GM18519 (cell line): ENCODE measurements around the gene RNF145.
"Not testable (repeated sequence)": the region's sequence is repeated elsewhere in the genome, so short reads cannot be mapped to it uniquely, and the experiment has no call there.

Experiments used
- ATAC-seq: cut with Tn5 transposase; IDR thresholded peaks from one replicate; pipeline ENCODE4 v1.9.1; 2021; ENCODE audit warnings: mild to moderate bottlenecking, moderate library complexity; ENCODE audit not compliant: unreplicated experiment, low FRiP score

The RNF145 gene

DNA sequence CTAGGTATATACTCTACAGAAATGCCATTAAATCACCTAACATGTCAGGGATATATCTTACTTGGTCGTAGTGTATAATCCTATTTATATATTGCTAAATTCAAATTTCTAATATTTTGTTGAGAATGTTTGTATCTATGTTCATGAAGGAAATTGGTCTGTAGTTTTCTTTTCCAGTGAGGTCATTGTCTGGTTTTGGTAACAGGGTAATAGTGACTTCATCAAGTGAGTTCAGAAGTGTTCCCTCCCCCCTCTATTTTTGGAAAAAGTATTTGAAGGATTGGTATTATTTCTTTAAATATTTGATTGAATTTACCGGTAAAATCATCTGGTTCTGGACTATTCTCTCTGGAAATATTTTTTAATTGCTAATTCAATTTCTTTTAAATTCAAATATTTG lies 86.2 kb downstream of the RNF145 start:
- no peak for ATAC-seq

DNA sequence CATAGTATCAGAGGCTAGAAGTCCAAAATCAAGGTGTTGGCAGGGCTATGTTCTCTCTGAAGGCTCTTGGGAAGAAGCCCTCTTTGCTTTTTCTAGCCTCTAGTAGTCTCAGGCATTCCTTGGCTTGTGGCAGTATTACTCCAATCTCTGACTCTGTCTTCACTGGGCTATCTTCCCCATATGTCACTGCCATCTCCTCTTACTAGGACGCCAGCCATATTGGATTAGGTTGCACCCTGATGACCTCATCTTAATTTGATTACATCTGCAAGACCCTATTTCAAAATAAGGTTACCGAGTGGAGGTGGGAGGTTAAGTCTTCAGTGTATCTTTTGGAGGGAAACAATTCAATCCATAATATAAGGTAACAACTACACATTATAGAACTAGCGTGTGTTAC lies 88.3 kb downstream of the RNF145 start:
- no peak for ATAC-seq

- no peak for ATAC-seq
These were observed 88.9 kb downstream of the RNF145 start for GRCh38 chr5:159120446-159120845.

GRCh38 chr5:159119842-159120241 lies 89.5 kb downstream of the RNF145 start:
- not testable (repeated sequence) for ATAC-seq

GRCh38 chr5:159118958-159119659 lies 90.2 kb downstream of the RNF145 start:
- ATAC-seq = not testable (repeated sequence)

DNA sequence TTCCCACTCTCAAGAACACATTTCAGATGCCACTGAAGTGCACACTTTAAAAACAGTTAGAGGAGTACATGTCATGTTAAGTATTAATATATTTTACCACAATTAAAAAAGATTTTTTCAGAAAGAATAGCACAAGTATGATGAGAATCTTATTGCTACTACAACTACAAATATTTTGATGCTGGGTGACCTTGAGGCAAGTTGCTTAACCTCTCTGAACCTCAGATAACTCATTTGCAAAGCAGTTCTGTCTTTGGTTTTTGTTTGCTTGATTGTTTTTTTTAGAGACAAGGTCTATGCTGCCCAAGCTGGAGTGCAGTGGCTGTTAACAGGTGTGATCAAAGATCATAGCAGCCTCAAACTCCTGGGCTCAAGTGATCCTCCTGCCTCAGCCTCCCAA lies 95.9 kb downstream of the RNF145 start:
- no peak for ATAC-seq

GRCh38 chr5:159112436-159112835 lies 96.9 kb downstream of the RNF145 start:
- no peak for ATAC-seq
